HUES6 (cell line): Measurements from ENCODE around the gene FAS.
"Not testable (repeated sequence)": the region's sequence is repeated elsewhere in the genome, so short reads cannot be mapped to it uniquely, and the experiment has no call there.

Source experiments
- H3K27ac ChIP-seq: 2 replicates; pipeline ENCODE4 v1.7.0; 2013; ENCODE audit warnings: low read depth, mild to moderate bottlenecking, low read length, inconsistent platforms
- H3K27me3 ChIP-seq: 2 replicates; pipeline ENCODE4 v1.6.1; 2013; ENCODE audit warnings: low read length; ENCODE audit not compliant: control insufficient read depth, insufficient read depth
- H3K36me3 ChIP-seq: 2 replicates; pipeline ENCODE4 v1.6.1; 2013; ENCODE audit warnings: low read length; ENCODE audit not compliant: control insufficient read depth, insufficient read depth
- H3K4me1 ChIP-seq: 2 replicates; pipeline ENCODE4 v1.6.1; 2013; ENCODE audit warnings: low read length; ENCODE audit not compliant: control insufficient read depth, insufficient read depth
- H3K4me3 ChIP-seq: 2 replicates; pipeline ENCODE4 v1.5.1; 2013; ENCODE audit warnings: low read depth, low read length
- H3K9ac ChIP-seq: one replicate; pipeline ENCODE4 v1.6.1; 2013; ENCODE audit warnings: mild to moderate bottlenecking, low read length
- H3K9me3 ChIP-seq: 2 replicates; pipeline ENCODE4 v1.6.1; 2013; ENCODE audit warnings: low read depth, low read length; ENCODE audit not compliant: control insufficient read depth, insufficient read depth

FAS gene

DNA sequence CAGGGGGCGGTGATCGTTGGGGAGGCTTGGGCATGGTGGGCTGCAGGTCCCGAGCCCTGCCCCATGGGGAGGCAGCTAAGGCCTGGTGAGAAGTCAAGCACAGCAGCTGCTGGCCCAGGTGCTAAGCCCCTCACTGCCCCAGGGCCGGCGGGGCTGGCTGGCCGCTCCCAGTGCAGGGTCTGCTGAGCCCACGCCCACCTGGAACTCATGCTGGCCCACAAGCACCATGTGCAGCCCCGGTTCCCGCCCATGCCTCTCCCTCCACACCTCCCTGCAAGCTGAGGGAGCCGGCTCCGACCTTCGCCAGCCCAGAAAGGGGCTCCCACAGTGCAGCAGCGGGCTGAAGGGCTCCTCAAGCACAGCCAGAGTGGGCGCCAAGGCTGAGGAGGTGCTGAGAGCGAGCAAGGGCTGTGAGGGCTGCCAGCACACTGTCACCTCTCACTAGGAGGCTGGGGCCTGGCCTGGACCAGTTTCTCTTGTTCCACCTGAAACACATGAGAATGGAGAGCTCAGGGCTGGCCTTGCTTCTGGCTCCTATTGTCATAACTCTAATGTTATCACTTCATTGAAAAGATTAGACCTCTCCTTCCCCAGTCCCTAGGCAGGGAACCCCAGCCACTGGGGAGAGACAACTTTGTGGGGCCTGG lies 28.2 kb downstream of the FAS start:
- H3K9ac ChIP-seq, H3K36me3 ChIP-seq, H3K4me1 ChIP-seq: not testable (repeated sequence)

DNA sequence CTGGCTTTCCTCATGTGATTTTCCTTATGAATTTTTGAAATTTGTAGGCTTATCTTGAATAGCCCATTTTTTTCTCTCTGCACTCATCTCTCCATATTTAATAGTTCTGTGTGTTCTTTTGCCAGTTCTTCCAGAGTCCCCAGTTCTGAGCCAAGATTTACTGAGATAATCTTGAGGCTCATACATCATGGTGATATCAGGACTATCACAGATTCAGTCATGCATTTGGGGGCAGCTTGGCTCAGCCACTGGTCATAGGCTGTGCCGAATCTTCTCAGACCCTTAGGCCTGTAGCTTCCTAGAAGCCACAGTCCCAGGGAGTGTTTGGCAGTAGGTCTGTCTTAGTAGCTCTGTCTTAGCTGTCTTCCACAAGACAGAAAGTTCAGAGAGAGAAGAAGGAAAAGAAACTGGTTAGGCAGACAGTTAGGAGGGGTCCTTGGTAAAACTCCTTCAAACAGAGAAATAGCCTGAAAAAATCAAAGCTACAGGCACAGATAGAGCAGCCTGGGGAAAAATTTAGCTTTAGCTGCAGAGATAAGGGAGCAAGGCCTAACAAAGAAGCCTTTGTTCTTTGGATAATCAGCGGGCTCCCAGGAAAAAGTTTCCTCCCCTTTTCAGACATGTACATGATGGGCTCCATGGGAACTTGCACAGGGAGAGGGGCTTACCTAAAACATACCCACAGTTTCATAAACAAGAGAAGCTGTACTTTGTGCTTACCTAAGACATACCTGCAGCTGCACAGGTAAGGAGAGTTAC lies 29.1 kb downstream of the FAS start:
- Histone ChIP-seq H3K4me3 (no peak overlapping the region), H3K4me1 (no peaks in the 10 kb centered on the region), H3K27me3 (no peaks in the 10 kb centered on the region), H3K27ac (no peak overlapping the region), H3K9ac (no peak overlapping the region), H3K9me3 (peaks cover 9% of the 10 kb centered on the region), H3K36me3 (peaks cover 3% of the 10 kb centered on the region; the same call in 1 of the 2 replicates)

More for the DNA sequence above, 28.2 kb downstream of the FAS start:
- H3K4me3 ChIP-seq, H3K27me3 ChIP-seq, H3K9me3 ChIP-seq, H3K27ac ChIP-seq: not testable (repeated sequence)

DNA sequence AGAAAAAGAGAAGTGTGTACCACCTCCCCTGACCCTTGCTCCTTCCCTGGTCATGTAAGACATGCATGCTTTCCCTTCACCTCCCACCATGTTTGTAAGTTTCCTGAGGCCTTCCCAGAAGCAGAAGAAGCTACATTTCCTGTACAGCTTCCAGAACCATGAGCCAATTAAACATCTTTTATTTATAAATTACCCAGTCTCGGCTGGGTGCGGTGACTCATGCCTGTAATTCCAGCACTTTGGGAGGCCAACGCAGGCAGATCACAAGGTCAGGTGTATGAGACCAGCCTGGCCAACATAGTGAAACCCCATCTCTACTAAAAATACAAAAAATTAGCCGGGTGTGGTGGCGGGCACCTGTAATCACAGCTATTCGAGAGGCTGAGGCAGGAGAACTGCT lies 30.9 kb downstream of the FAS start:
- H3K9ac ChIP-seq, H3K27ac ChIP-seq, H3K4me3 ChIP-seq, H3K27me3 ChIP-seq, H3K4me1 ChIP-seq, H3K9me3 ChIP-seq, H3K36me3 ChIP-seq: not testable (repeated sequence)

DNA sequence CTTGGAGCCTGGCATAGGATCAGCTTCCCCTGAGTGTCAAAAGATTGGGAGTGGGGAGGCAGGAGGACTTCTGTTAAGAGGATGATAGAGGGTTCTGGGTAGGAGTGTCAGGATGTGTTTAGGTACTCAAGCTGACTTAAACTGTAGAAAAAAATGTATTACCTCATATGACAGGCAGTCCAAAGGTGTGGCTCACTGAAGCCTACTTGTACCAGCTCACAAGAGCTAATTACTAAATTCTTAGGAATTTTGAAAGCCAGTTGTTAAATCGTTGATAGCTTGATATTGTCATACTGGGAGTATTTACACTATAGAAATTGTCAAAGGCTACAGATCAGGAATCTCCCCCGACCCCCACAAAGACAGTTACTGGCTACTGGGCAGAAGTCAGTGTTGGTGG lies 32.1 kb downstream of the FAS start:
- H3K9me3 ChIP-seq, result peaks cover 9% of the 10 kb centered on the region
- H3K27ac ChIP-seq, result no peak overlapping the region
- H3K4me3 ChIP-seq, result no peak overlapping the region
- H3K27me3 ChIP-seq, result no peaks in the 10 kb centered on the region
- H3K4me1 ChIP-seq, result no peaks in the 10 kb centered on the region
- H3K36me3 ChIP-seq, result peaks cover 3% of the 10 kb centered on the region; the same call in 1 of the 2 replicates
- no peak overlapping the region for H3K9ac ChIP-seq

DNA sequence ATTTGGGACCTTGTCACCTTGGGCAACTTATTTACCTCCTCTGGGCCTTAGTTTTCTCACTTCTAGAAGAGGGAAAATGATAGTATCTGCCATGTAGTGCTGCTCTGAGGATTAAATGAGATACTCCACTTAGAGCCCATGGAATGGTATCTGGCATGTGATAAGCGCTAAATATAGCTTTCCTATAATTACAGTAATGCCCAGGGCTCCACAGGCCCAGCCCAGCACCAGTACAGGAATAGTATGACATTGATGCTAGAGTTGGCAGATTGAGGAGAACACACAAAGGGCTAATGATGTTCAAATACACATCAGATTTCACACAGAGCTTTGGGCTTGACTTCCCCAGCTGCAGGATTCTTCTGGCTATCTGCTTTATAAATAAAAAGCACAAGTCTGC lies 34.9 kb downstream of the FAS start:
- no peak overlapping the region for H3K27ac ChIP-seq
- H3K27me3 ChIP-seq, result no peaks in the 10 kb centered on the region
- peaks cover 3% of the 10 kb centered on the region for H3K9me3 ChIP-seq
- no peak overlapping the region for H3K9ac ChIP-seq
- no peaks in the 10 kb centered on the region for H3K4me1 ChIP-seq
- H3K36me3 ChIP-seq, result peaks cover 2% of the 10 kb centered on the region; the same call in 1 of the 2 replicates
- H3K4me3 ChIP-seq, result no peak overlapping the region

DNA sequence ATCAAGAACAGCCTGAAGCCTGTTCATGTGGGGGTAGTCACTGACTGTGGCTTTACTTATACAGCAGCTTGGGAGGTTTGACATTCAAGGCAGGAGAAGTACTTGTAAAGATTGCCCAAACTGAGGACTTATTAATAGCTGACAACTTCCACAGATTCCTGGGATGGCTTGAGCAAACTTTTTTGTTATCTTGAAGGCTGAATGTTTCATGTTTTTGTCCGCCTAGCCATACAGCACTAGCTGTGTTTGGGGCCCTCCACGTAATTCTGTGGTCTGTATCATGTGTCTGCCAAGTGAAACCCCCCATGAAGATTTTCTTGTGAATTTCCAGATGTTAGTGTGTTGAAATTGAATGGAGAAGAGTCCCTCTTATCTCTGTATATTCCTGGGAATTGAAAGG lies 38.6 kb downstream of the FAS start:
- no peaks in the 10 kb centered on the region for H3K36me3 ChIP-seq
- H3K27me3 ChIP-seq, result no peaks in the 10 kb centered on the region
- H3K4me3 ChIP-seq, result no peak overlapping the region
- no peaks in the 10 kb centered on the region for H3K9me3 ChIP-seq
- no peak overlapping the region for H3K27ac ChIP-seq
- peaks cover 20% of the 10 kb centered on the region for H3K4me1 ChIP-seq
- H3K9ac ChIP-seq, result no peak overlapping the region

DNA sequence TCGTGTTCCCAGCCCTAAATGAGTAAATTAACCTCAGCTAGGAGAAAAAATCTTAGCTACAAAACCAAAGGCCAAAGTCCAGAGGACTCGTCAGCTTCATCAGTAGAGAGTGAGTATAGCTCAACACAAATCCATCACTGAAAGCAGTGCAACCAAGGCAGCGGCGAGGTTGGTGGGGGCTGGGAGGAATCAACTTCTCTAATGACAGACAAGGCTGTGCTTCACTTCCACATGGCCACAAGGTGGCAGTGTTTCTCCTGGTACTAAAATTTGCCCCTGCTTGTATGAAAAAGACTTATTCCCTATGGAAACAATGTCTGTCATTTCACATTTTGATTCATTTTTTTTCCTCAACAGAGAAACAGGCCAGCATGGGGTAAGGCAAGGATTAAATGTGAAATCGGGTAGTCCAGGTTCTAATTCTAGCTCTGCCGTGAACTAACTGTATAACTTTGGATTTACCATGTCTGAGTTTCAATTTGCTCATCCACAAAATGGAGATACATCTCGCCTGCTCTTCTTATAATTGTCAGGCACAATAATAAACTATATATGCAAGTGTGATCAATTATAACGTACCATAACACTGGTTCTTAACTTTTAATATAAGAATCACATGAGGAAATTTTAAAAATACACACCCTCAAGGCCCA lies 39.3 kb downstream of the FAS start:
- Histone ChIP-seq H3K9me3 (no peaks in the 10 kb centered on the region), H3K27me3 (no peaks in the 10 kb centered on the region), H3K9ac (no peak overlapping the region), H3K4me1 (peaks cover 20% of the 10 kb centered on the region), H3K36me3 (no peaks in the 10 kb centered on the region), H3K27ac (no peak overlapping the region), H3K4me3 (no peak overlapping the region)

DNA sequence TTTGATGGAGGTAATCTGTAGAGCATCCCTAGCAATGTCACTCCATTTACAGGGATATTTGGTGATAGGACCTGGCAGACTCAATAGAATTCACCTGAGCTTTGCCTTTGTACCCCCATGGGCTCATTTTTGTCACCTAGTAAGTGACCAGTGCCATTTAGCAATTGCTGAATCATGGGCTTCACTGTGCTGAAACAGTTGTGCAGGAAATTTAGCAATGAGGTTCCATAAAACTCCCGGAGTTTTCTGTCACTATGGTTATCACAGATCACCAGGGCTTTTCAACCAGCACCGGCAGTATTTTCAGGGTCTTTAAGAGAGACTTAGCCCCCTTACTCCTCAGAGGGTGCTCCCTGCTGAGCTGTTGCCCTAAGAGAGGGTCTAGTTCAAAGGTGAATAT lies 40.2 kb downstream of the FAS start:
- Histone ChIP-seq H3K27me3 (no peaks in the 10 kb centered on the region), H3K36me3 (no peaks in the 10 kb centered on the region), H3K4me1 (peaks cover 20% of the 10 kb centered on the region), H3K27ac (no peak overlapping the region), H3K9me3 (no peaks in the 10 kb centered on the region), H3K9ac (no peak overlapping the region), H3K4me3 (no peak overlapping the region)

DNA sequence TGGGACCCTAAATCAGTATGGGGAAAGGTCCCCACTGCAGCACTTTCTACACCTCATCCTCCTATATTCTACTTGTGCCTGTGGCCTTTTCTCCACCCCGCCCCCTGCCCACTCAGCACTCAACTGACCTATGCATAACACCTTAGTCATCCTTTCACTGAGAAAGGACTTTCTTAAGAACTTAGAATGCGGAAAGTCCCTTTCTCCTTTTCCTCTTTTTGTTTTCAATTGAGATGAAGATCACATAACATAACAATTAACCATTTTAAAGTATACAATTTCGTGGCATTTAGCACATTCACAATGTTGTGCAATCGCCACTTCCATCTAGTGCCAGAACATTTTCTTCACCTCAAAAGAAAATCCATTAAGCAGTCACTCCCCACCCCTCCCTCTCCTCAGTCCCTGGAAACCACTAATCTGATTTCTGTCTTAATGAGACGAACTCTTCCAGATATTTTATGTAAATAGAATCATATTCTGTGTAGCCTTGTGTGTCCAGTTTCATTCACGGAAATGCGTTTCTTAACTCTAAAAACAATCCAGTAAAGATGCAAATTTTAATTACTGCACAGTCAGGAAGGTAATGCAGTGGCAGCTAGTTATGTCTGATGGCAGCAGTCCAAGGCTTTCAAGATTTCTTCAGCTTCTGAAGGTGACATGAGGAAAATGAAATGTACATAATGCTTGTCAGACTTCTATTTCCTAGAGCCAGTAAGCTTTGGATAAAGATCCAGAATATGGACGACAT lies 41.7 kb downstream of the FAS start:
- peak overlapping the region; percentile 25; the same call in 1 of the 2 replicates for H3K4me3 ChIP-seq
- H3K4me1 ChIP-seq, result peaks cover 20% of the 10 kb centered on the region
- no peaks in the 10 kb centered on the region for H3K27me3 ChIP-seq
- no peaks in the 10 kb centered on the region for H3K36me3 ChIP-seq
- H3K9ac ChIP-seq, result no peak overlapping the region
- no peak overlapping the region for H3K27ac ChIP-seq
- H3K9me3 ChIP-seq, result no peaks in the 10 kb centered on the region

DNA sequence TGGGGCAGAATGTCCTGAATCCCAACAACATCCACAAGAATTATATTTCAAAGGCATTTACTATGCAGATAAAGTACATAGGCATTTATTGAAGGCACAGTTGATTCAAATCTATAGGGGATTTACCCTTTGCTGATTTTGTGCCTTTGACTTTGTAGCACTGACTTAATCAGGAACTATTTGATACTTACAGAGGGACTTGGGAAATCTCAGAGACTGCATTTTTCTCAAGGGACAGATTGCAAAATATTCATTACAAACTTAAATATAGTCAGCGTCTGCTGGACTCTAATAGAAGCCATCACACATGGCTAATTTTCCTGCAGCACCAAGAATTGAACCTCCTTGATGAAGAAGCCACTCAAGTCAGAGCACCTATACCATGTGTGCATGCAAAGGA lies 44.9 kb downstream of the FAS start:
- Histone ChIP-seq H3K36me3 (no peaks in the 10 kb centered on the region), H3K9me3 (no peaks in the 10 kb centered on the region), H3K27me3 (no peaks in the 10 kb centered on the region), H3K4me1 (peaks cover 20% of the 10 kb centered on the region), H3K9ac (no peak overlapping the region), H3K27ac (no peak overlapping the region), H3K4me3 (no peak overlapping the region)

DNA sequence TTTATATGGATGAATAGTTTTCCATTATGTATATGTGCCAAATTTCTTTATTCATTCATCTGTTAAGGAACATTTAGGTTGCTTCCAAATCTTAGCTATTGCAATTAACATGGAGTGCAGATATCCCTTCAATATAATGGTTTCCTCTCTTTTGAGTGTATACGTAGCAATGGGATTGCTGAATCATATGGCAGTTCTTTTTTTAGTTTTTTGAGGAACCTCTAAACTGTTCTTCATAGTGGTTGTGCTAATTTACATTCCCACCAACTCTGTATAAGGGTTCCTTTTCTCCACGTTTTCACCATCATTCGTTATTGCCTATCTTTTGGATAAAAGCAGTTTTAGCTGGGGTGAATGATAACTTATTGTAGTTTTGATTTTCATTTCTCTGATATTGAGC lies 46.5 kb downstream of the FAS start:
- Histone ChIP-seq H3K9ac (no peak overlapping the region), H3K4me1 (peaks cover 8% of the 10 kb centered on the region), H3K4me3 (no peak overlapping the region), H3K27me3 (no peaks in the 10 kb centered on the region), H3K9me3 (no peaks in the 10 kb centered on the region), H3K36me3 (no peaks in the 10 kb centered on the region), H3K27ac (no peak overlapping the region)
